GM23338 (cell line): ENCODE data around the gene ZNF189. TPM values are rescaled to one million over a fixed set of nuclear protein-coding genes. Genes with fewer than 3 reads are reported as not detected.

Experiments
- ATAC-seq: fragments of 200-7000 bp; cut with Tn5 transposase; 3 replicates; pipeline ENCODE4 v1.9.1; 2020
- DNase-seq: peaks from one replicate; pipeline ENCODE4 v3.0.0-alpha.2; 2015; ENCODE audit warnings: low spot score
- H2AFZ ChIP-seq: fragments of 200-600 bp; sonication (generic); 2 replicates; pipeline ENCODE4 v1.8.0; 2016; ENCODE audit warnings: antibody characterized with exemption, mild to moderate bottlenecking, moderate library complexity
- H3F3A ChIP-seq: fragments of 200-600 bp; sonication (generic); replicated peaks from 2 replicates; pipeline ENCODE4 v1.8.0; 2017; ENCODE audit warnings: antibody characterized with exemption, mixed run types, low read depth
- H3K27ac ChIP-seq: fragments of 200-600 bp; sonication (generic); 2 replicates; pipeline ENCODE4 v1.6.1; 2016; ENCODE audit warnings: low read depth
- H3K27me3 ChIP-seq: fragments of 200-600 bp; sonication (generic); 2 replicates; pipeline ENCODE4 v1.8.0; 2016; ENCODE audit warnings: mild to moderate bottlenecking, mixed run types, moderate library complexity; ENCODE audit not compliant: insufficient read depth
- H3K36me3 ChIP-seq: fragments of 200-600 bp; sonication (generic); 2 replicates; pipeline ENCODE4 v1.8.0; 2016; ENCODE audit warnings: mild to moderate bottlenecking; ENCODE audit not compliant: insufficient read depth
- H3K4me1 ChIP-seq: fragments of 200-600 bp; sonication (generic); 2 replicates; pipeline ENCODE4 v1.8.0; 2016; ENCODE audit warnings: mild to moderate bottlenecking, moderate library complexity; ENCODE audit not compliant: insufficient read depth
- H3K4me2 ChIP-seq: fragments of 200-600 bp; sonication (generic); 2 replicates; pipeline ENCODE4 v1.7.1; 2017; ENCODE audit warnings: mixed run types
- H3K4me3 ChIP-seq: fragments of 200-600 bp; sonication (generic); 2 replicates; pipeline ENCODE4 v1.6.1; 2016; ENCODE audit warnings: mixed run types
- H3K79me2 ChIP-seq: fragments of 200-600 bp; sonication (generic); replicated peaks from 2 replicates; pipeline ENCODE4 v1.8.0; 2017; ENCODE audit warnings: mild to moderate bottlenecking; ENCODE audit not compliant: insufficient read depth
- H3K9me2 ChIP-seq: fragments of 200-600 bp; sonication (generic); 2 replicates; pipeline ENCODE4 v1.8.0; 2017; ENCODE audit not compliant: insufficient read depth
- H4K20me1 ChIP-seq: fragments of 200-600 bp; sonication (generic); replicated peaks from 2 replicates; pipeline ENCODE4 v1.8.0; 2017; ENCODE audit warnings: mild to moderate bottlenecking; ENCODE audit not compliant: insufficient read depth
- H3K27ac Mint-ChIP-seq: 2 replicates; pipeline ENCODE4 v1.8.0; 2020; ENCODE audit warnings: inconsistent platforms, mild to moderate bottlenecking, moderate library complexity, mixed read lengths
- H3K27me3 Mint-ChIP-seq: 3 replicates; pipeline ENCODE4 v1.8.0; 2022; ENCODE audit warnings: low read depth, mild to moderate bottlenecking, moderate library complexity, mixed read lengths, inconsistent platforms; ENCODE audit not compliant: insufficient read depth, poor library complexity
- H3K36me3 Mint-ChIP-seq: 3 replicates; pipeline ENCODE4 v1.8.0; 2021; ENCODE audit warnings: low read depth, mild to moderate bottlenecking, inconsistent platforms, moderate library complexity, mixed read lengths
- H3K4me1 Mint-ChIP-seq: 3 replicates; pipeline ENCODE4 v1.8.0; 2020; ENCODE audit warnings: mild to moderate bottlenecking, inconsistent platforms, mixed read lengths
- H3K4me3 Mint-ChIP-seq: 3 replicates; pipeline ENCODE4 v1.8.0; 2021; ENCODE audit warnings: moderate library complexity, mild to moderate bottlenecking, inconsistent platforms, mixed read lengths
- H3K9me3 Mint-ChIP-seq: 3 replicates; pipeline ENCODE4 v1.8.0; 2020; ENCODE audit warnings: moderate library complexity, mild to moderate bottlenecking, inconsistent platforms, mixed read lengths
- EZH2 ChIP-seq: fragments of 200-600 bp; sonication (generic); IDR thresholded peaks from one replicate; pipeline ENCODE4 v1.8.0; 2017; ENCODE audit warnings: antibody characterized with exemption, mild to moderate bottlenecking, low read depth; ENCODE audit not compliant: unreplicated experiment
- EZH2phosphoT487 ChIP-seq: fragments of 200-600 bp; sonication (generic); IDR thresholded peaks from one replicate; pipeline ENCODE4 v1.8.1; 2018; ENCODE audit warnings: antibody characterized with exemption; ENCODE audit not compliant: unreplicated experiment
- JUNB ChIP-seq: IDR thresholded peaks from one replicate; pipeline ENCODE4 v1.6.1; 2016; ENCODE audit warnings: antibody characterized with exemption; ENCODE audit not compliant: unreplicated experiment
- NANOG ChIP-seq: IDR thresholded peaks from 2 replicates; pipeline ENCODE4 v1.6.1; 2016; ENCODE audit warnings: antibody characterized with exemption, borderline replicate concordance
- STAT1 ChIP-seq: IDR thresholded peaks from one replicate; pipeline ENCODE4 v1.6.1; 2016; ENCODE audit warnings: antibody characterized with exemption; ENCODE audit not compliant: unreplicated experiment
- ZNF331 ChIP-seq: fragments of 250-450 bp; sonication (Bioruptor Pico); IDR thresholded peaks from 2 replicates; pipeline ENCODE4 v1.5.0; 2020; ENCODE audit warnings: low read depth, mild to moderate bottlenecking, moderate library complexity
- polyA plus RNA-seq: library from polyadenylated mRNA; unstranded; fragments of >200 nt; fragmentation: Nextera tagmentation; extraction: Ambion mirVana; gene quantifications from 2 replicates; pipeline ENCODE4 v1.2.1, GENCODE V29; 2016
- total RNA-seq: library from RNA; depleted of rRNA; stranded (reverse); fragments of >200 nt; shearing (Covaris generic); gene quantifications from 2 replicates; pipeline ENCODE4 v1.2.3, GENCODE V29; 2014
- TF ChIP-seq, protein P1 (sequence below): fragments of 250-450 bp; sonication (Bioruptor Pico); IDR thresholded peaks from 2 replicates; pipeline ENCODE4 v1.5.0; 2020; ENCODE audit warnings: mild to moderate bottlenecking, moderate library complexity
- TF ChIP-seq, protein P2 (sequence below): IDR thresholded peaks from one replicate; pipeline ENCODE4 v1.6.1; 2018; ENCODE audit warnings: antibody characterized with exemption; ENCODE audit not compliant: unreplicated experiment

Gene ZNF189
- total and polyA plus RNA-seq, 2 experiments from 2014 or later = 5.8 to 10.6 TPM

- TF ChIP-seq, protein P1, sequence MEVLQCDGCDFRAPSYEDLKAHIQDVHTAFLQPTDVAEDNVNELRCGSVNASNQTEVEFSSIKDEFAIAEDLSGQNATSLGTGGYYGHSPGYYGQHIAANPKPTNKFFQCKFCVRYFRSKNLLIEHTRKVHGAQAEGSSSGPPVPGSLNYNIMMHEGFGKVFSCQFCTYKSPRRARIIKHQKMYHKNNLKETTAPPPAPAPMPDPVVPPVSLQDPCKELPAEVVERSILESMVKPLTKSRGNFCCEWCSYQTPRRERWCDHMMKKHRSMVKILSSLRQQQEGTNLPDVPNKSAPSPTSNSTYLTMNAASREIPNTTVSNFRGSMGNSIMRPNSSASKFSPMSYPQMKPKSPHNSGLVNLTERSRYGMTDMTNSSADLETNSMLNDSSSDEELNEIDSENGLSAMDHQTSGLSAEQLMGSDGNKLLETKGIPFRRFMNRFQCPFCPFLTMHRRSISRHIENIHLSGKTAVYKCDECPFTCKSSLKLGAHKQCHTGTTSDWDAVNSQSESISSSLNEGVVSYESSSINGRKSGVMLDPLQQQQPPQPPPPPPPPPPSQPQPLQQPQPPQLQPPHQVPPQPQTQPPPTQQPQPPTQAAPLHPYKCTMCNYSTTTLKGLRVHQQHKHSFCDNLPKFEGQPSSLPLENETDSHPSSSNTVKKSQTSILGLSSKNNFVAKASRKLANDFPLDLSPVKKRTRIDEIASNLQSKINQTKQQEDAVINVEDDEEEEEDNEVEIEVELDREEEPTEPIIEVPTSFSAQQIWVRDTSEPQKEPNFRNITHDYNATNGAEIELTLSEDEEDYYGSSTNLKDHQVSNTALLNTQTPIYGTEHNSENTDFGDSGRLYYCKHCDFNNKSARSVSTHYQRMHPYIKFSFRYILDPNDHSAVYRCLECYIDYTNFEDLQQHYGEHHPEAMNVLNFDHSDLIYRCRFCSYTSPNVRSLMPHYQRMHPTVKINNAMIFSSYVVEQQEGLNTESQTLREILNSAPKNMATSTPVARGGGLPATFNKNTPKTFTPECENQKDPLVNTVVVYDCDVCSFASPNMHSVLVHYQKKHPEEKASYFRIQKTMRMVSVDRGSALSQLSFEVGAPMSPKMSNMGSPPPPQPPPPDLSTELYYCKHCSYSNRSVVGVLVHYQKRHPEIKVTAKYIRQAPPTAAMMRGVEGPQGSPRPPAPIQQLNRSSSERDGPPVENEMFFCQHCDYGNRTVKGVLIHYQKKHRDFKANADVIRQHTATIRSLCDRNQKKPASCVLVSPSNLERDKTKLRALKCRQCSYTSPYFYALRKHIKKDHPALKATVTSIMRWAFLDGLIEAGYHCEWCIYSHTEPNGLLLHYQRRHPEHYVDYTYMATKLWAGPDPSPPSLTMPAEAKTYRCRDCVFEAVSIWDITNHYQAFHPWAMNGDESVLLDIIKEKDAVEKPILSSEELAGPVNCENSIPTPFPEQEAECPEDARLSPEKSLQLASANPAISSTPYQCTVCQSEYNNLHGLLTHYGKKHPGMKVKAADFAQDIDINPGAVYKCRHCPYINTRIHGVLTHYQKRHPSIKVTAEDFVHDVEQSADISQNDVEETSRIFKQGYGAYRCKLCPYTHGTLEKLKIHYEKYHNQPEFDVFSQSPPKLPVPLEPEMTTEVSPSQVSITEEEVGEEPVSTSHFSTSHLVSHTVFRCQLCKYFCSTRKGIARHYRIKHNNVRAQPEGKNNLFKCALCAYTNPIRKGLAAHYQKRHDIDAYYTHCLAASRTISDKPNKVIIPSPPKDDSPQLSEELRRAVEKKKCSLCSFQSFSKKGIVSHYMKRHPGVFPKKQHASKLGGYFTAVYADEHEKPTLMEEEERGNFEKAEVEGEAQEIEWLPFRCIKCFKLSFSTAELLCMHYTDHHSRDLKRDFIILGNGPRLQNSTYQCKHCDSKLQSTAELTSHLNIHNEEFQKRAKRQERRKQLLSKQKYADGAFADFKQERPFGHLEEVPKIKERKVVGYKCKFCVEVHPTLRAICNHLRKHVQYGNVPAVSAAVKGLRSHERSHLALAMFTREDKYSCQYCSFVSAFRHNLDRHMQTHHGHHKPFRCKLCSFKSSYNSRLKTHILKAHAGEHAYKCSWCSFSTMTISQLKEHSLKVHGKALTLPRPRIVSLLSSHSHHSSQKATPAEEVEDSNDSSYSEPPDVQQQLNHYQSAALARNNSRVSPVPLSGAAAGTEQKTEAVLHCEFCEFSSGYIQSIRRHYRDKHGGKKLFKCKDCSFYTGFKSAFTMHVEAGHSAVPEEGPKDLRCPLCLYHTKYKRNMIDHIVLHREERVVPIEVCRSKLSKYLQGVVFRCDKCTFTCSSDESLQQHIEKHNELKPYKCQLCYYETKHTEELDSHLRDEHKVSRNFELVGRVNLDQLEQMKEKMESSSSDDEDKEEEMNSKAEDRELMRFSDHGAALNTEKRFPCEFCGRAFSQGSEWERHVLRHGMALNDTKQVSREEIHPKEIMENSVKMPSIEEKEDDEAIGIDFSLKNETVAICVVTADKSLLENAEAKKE (CRISPR knock-in tag) = no peak
- TF ChIP-seq NANOG (no peak), STAT1 (no peak), EZH2 (no peak), EZH2phosphoT487 (no peak), JUNB (no peak), ZNF331 (CRISPR knock-in tag) (no peak)
Observed at GRCh38 chr9:101394687-101395086, 4.0 kb upstream of the ZNF189 start (continued).

DNA sequence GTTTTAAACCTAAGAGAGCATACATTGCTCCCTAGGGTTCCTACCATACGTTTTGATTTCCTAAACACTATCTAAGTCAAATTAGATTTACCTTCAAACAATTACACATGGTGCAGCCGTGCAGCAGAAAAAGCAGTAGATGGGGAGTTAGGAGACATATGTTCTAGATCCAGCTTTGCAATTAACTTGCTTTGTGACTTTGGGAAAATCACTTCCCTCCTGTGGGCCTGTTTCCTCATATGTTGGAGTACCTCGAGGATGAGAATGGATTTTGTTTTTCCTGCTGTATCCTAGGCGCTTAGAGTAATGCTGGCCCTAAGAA lies 944 bp upstream of the ZNF189 start:
- peaks cover 73% of the 10 kb centered on the region for H3K36me3 Mint-ChIP-seq
- peaks cover 22% of the 10 kb centered on the region; the same call in 1 of the 2 replicates for H3K36me3 ChIP-seq
- TF ChIP-seq ZNF331 (CRISPR knock-in tag) (no peak), STAT1 (no peak)
- TF ChIP-seq, protein P2, sequence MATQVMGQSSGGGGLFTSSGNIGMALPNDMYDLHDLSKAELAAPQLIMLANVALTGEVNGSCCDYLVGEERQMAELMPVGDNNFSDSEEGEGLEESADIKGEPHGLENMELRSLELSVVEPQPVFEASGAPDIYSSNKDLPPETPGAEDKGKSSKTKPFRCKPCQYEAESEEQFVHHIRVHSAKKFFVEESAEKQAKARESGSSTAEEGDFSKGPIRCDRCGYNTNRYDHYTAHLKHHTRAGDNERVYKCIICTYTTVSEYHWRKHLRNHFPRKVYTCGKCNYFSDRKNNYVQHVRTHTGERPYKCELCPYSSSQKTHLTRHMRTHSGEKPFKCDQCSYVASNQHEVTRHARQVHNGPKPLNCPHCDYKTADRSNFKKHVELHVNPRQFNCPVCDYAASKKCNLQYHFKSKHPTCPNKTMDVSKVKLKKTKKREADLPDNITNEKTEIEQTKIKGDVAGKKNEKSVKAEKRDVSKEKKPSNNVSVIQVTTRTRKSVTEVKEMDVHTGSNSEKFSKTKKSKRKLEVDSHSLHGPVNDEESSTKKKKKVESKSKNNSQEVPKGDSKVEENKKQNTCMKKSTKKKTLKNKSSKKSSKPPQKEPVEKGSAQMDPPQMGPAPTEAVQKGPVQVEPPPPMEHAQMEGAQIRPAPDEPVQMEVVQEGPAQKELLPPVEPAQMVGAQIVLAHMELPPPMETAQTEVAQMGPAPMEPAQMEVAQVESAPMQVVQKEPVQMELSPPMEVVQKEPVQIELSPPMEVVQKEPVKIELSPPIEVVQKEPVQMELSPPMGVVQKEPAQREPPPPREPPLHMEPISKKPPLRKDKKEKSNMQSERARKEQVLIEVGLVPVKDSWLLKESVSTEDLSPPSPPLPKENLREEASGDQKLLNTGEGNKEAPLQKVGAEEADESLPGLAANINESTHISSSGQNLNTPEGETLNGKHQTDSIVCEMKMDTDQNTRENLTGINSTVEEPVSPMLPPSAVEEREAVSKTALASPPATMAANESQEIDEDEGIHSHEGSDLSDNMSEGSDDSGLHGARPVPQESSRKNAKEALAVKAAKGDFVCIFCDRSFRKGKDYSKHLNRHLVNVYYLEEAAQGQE = no peak

More for the DNA sequence above, 944 bp upstream of the ZNF189 start:
- 0 out of 2 replicates have a peak overlapping the region, but pooled peaks have one; percentile 39 for H3K27ac ChIP-seq
- peaks cover 19% of the 10 kb centered on the region for H4K20me1 ChIP-seq
- Mint-ChIP-seq H3K27ac (peak overlapping the region; percentile 99), H3K9me3 (peaks cover 15% of the 10 kb centered on the region), H3K4me1 (peaks cover 5% of the 10 kb centered on the region), H3K4me3 (peak overlapping the region; percentile 100), H3K27me3 (peaks cover 4% of the 10 kb centered on the region)
- no peaks in the 10 kb centered on the region for H3K27me3 ChIP-seq
- H3K4me1 ChIP-seq = peaks cover 12% of the 10 kb centered on the region; the same call in 1 of the 2 replicates
- peak overlapping the region; percentile 84 for H3K4me2 ChIP-seq
- H3K9me2 ChIP-seq = no peaks in the 10 kb centered on the region
- H2AFZ ChIP-seq = no peak overlapping the region; the same call in 1 of the 2 replicates
- H3K4me3 ChIP-seq = peak overlapping the region; percentile 78
- no peaks in the 10 kb centered on the region for H3F3A ChIP-seq
- ATAC-seq = no peak
- peaks cover 72% of the 10 kb centered on the region for H3K79me2 ChIP-seq
- no peak for DNase-seq
